CD4-positive, CD25-positive, alpha-beta regulatory T cell (primary cell): ENCODE data around the gene ERICH6B. TPM values are rescaled to one million over a fixed set of nuclear protein-coding genes. Genes with fewer than 3 reads are reported as not detected.

ENCODE experiments used
- polyA plus RNA-seq, 4 donors: library from polyadenylated mRNA; unstranded; fragments of 300-500 nt; fragmentation: Illumina TruSeq; gene quantifications; one replicate each; pipeline ENCODE4 v1.2.3, GENCODE V29; 2021
- total RNA-seq: library from RNA; stranded (reverse); gene quantifications from one replicate; pipeline ENCODE4 v1.2.3, GENCODE V29; 2022

The ERICH6B gene
- total and polyA plus RNA-seq, 5 donors from 2014 or later = 0.38 TPM; not detected in 4

Other genes starting within 250 kb of the ERICH6B start
- gene SLC25A30, start 197.4 kb downstream of the ERICH6B start, total RNA-seq = 22.9 TPM
- 1 to 10 TPM in 3 of 4 donors, under 1 TPM in 1; 0.41 to 2.8 (median 1.6) TPM for gene SLC25A30, start 197.4 kb downstream of the ERICH6B start, polyA plus RNA-seq
- gene COG3, start 150.8 kb downstream of the ERICH6B start, total RNA-seq = 48.9 TPM
- 10 to 100 TPM; 18.0 to 34.8 (median 29.3) TPM for gene COG3, start 150.8 kb downstream of the ERICH6B start, polyA plus RNA-seq
- 0.96 TPM for gene CBY2, start 86.6 kb upstream of the ERICH6B start, total RNA-seq
- under 1 TPM; 0.16 to 0.80 (median 0.40) TPM for gene CBY2, start 86.6 kb upstream of the ERICH6B start, polyA plus RNA-seq
- gene SIAH3, start 236.0 kb upstream of the ERICH6B start, total RNA-seq = not detected
- gene SIAH3, start 236.0 kb upstream of the ERICH6B start, polyA plus RNA-seq = under 1 TPM in 1 of 4 donors, not detected in 3; 0.03 TPM